ENCODE data around the gene SAPCD1.

The SAPCD1 gene

GRCh38 chr6:31750411-31751022 lies 11.9 kb upstream of the SAPCD1 start:
- no peak for DNase-seq (ENCODE audit: low read depth in 2 of 2)

DNA sequence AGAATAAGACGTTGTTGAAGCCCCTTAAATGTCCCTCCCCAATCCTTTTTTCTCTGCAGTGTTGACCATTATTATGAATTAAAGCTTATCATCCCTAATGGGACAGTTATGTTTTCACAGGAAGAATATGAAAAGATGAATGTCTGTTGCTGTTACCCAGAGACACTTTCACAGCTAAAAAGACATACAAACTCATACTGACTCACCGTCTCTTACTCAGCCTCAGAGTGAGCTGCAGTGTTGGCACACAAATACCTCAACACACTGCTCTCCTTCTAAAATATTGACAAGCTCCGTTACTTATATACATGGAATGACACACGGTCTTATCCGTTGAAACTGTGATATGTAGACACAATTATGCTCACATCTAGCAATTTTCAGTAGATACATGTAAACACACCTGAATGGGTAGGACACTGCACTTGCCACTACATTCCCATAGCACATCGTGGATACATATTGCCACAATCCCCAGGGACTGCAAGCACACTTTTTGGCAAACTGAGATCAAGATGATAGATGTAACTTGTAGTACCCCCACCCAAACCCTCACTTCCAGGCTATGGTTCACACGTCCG lies 9.6 kb upstream of the SAPCD1 start:
- no peak for DNase-seq (ENCODE audit: low read depth in 2 of 2)

- no peak for DNase-seq (ENCODE audit: low read depth in 2 of 2)
Measured at GRCh38 chr6:31758281-31758680, 4.2 kb upstream of the SAPCD1 start.

DNA sequence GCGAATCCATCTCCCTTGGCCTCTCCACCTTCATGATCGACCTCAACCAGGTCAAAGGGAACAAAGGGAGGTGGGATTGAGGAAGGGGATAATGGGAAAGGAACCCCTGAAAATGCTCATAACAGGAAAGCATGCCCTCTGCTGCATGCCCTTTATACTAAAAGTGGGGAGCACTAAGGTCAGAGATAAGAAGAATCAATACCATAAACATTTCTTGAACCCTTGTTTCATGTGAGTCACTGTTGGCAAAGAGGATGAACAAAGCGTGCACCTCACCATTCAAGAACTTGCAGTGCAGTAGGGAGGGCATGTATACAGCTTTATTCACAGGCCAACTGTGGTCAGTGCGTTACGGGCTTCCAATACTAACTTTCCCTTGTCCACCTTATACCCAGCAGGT lies 1.7 kb upstream of the SAPCD1 start:
- DNase-seq (ENCODE audit: low read depth in 2 of 2): no peak

DNA sequence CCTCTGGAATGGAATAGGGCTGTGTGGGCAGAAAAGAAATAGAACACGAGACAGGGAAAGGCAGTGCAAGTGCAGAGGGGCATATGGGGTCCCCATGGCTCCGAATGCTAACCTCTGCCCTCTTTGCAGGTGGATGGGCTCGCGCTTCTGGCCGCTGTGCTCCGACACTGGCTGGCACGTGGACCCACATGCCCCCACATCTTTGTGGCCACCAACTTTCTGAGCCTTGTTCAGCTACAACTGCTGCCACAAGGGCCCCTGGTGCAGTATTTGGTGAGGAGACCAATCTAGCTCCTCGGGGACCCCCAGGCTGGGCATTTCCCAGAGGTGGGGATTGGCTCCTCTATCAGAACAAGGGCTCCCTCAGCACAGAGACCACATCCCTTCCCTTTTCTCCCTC lies 1.1 kb upstream of the SAPCD1 start:
- DNase-seq (ENCODE audit: low read depth in 2 of 2): no peak

DNA sequence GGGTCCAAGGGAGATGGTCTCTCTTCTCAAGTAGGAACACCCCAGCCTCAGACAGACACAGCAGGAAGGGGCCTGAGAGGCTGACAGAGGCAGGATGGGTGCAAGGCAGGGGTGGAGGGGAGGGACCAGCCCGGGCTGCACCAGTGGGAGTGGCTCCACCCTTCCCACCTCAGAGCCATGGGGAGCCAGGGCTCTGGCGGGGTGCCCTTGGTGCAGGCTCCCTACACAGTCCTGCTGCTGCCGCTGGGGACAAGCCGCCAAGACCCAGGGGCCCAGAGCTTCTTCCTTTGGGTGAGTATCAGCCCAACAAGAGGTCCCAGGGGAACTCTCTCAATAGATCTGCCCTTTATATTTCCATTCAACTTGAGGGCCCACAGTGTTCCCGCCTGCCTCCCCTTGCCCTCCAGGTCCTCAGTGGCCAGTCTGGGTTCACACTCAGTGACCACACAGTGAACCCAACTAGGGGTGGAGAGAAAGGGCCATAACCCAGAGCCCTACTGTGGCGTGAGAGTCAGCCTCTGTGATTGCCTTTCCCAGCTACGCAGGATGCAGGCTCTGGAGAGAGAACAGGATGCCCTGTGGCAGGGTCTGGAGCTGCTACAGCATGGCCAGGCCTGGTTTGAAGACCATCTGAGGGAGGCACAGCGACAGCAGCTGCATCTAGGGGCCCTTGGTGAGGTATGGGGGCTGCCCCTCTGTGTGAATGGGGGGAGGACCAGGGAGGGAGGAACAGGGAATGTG lies 592 bp downstream of the SAPCD1 start:
- DNase-seq (ENCODE audit: low read depth in 2 of 2): no peak

- no peak for DNase-seq (ENCODE audit: low read depth in 2 of 2)
Measured at GRCh38 chr6:31763619-31763940, 1.1 kb downstream of the SAPCD1 start.

DNA sequence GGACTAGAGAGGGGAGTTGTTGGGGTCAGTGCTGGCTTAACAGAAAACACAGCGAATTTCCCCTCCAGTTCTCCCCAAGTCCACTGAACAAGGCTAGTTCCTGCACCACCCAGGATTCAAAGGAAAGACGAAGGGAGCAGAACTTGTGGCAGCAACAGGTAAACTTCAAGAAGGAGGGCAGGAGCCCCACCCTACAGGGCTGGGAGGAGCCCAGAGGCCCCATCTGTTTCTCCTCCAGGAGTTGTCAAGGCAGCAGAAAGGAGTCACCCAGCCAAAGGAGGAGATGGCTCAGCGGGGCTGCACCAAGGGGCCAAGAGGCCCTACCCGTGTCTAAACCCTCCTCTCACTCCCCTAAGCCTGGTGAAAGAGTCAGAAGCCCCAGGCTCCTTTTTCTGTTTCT lies 1.7 kb downstream of the SAPCD1 start:
- DNase-seq (ENCODE audit: low read depth in 2 of 2): no peak

DNA sequence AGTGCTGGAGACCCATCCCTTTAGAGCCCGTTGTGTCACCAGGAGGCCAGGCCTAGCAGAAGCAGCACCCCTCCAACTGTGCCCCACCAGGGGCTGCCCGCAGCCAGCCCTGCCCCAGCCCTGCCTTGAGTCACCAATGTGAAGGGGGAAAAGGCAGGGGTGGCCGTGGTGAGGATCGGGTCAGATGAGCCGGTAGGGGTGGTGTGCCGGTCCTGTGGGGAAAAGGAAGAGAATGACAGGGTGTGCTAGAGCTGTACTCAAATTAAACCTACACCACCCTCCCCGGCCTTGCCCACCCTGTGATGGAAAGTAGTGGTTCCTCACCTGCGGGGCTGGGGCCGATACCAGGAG lies 3.1 kb downstream of the SAPCD1 start:
- no peak for DNase-seq (ENCODE audit: low read depth in 2 of 2)

- no peak for DNase-seq (ENCODE audit: low read depth in 2 of 2)
Measured at GRCh38 chr6:31765910-31766794, 3.7 kb downstream of the SAPCD1 start.

GRCh38 chr6:31767096-31767645 lies 4.7 kb downstream of the SAPCD1 start:
- no peak for DNase-seq (ENCODE audit: low read depth in 2 of 2)

- DNase-seq (ENCODE audit: low read depth in 2 of 2): no peak
Measured at GRCh38 chr6:31768363-31769257, 6.2 kb downstream of the SAPCD1 start.

- DNase-seq (ENCODE audit: low read depth in 2 of 2): peak; percentile 62
Measured at GRCh38 chr6:31769684-31770371, 7.4 kb downstream of the SAPCD1 start.

DNA sequence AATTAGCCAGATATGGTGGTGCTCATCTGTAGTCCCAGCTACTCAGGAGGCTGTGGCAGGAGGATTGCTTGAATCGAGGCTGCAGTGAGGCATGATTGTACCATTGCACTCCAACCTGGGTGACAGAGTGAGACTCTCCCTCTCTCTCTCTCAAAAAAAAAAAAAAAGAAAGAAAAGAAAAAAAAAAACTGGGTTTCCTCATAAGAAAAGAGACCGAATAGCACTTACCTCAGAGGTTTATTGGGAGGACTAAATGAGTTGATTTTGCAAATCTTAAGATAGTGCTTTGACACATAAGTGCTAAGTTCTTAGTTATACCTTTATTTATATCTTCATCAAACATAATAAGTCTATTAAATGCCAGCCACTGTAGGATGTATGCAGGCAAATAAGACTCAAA lies 8.4 kb downstream of the SAPCD1 start:
- no peak for DNase-seq (ENCODE audit: low read depth in 2 of 2)

- no peak for DNase-seq (ENCODE audit: low read depth in 2 of 2)
Measured at GRCh38 chr6:31771992-31772358, 9.5 kb downstream of the SAPCD1 start.

DNA sequence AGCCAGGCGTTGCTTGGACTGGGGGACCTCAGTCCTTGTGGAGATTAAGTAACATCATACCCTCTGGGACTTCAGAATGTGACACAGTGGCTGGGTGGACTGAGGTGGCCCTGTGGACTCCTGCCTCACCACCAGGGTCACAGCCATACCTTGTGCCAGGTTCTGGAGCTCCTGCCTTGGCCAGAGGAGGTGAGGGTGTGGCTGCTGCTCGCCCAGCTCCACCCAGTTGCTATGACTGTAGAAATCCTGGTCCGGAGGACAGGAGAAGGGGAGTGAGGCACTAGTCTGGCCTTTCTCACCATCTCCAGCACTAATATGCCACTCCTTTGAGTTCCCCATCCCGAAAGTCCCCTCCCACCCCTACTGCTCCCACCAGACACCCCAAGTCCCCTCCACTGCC lies 12.7 kb downstream of the SAPCD1 start:
- DNase-seq (ENCODE audit: low read depth in 2 of 2): no peak

DNA sequence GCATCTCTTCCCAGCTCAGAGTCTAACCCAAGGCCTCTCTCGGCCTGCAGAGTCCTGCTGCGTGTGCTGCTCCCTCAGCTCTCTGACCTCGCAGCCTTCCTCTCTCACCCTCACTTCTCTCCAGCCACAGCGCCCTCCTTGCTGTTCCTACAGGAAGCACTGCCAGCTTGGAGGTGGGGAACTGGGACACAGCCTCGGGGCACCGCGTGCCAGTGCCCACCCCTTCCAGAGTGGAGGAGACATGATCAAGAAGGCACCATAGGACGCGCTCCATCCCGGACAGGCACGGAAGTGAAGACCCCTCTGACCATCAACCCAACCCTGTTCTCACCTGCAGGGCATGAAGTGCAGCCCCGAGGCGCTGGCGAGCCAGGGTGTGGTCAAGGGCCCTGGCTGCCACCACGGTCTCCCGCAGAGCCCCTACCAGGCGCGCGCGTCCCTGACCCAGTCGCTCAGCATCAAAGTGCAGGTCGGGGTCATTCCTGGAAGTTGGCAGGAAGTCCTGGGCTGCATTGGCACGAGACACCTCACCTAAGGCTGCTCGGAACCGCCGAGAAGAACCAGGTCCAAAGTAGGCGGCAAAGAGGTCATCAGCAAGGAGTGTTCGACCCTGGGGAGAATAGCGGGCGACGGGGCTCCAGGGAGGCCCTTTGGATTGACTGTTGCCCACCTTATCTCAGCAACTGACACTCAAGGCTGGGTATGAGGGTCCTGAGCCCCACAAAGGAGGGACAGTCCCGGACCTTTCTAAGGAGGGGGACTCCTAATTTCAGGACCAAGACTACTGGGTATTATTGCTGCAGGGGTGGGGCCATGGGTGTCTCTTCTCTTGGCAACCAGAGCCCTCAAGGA lies 13.4 kb downstream of the SAPCD1 start:
- DNase-seq (ENCODE audit: low read depth in 2 of 2): no peak

GRCh38 chr6:31776485-31776988 lies 14.1 kb downstream of the SAPCD1 start:
- no peak for DNase-seq (ENCODE audit: low read depth in 2 of 2)

- DNase-seq (ENCODE audit: low read depth in 2 of 2): peak in 1 of 2 donors; percentile 57
Measured at GRCh38 chr6:31776989-31777666, 14.7 kb downstream of the SAPCD1 start, which contains the start of gene VWA7. Gene VWA7, minus strand, starts transcription at chr6:31777328. Its CDS starts 549 bp downstream, at chr6:31776779.

Data from stimulated activated CD8-positive, alpha-beta memory T cell treated with anti-CD3 and anti-CD28 coated beads, Interleukin-2, amount 100 ng/mL, for 1 hour (primary cell).